Stimulated activated CD4-positive, alpha-beta T cell treated with anti-CD3 and anti-CD28 coated beads, TNF-alpha, amount 100 ng/mL, for 24 hours (primary cell): ENCODE results near the gene CHSY1.
A peak's percentile ranks its signal among the peaks of the same experiment; 100 is the strongest.

ENCODE experiments used
- DNase-seq, 3 experiments: peaks; one replicate each; pipeline ENCODE4 v3.0.0-alpha.2; 2020; ENCODE audit warnings: low read depth in 3 of 3

The CHSY1 gene

DNA sequence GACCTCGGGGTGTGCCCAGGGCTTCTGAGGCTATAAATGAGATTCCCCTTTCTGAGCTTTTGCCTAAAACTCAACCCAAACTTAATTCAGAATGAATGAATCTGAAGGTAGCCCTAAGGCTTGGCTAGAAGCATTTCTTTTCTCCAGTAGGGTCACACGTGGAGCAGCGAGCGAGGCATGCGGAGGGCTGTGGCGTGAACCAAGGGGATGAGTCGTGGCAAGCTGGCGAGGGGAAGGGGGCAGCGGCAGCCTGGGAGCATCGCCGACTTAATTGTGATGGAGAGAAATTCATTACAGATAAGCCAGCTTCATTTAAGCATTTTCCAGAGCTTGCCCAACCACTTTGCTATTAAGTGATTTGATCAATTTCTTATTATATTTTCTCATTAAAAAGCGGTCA lies 79.9 kb downstream of the CHSY1 start:
- DNase-seq, result no peak

DNA sequence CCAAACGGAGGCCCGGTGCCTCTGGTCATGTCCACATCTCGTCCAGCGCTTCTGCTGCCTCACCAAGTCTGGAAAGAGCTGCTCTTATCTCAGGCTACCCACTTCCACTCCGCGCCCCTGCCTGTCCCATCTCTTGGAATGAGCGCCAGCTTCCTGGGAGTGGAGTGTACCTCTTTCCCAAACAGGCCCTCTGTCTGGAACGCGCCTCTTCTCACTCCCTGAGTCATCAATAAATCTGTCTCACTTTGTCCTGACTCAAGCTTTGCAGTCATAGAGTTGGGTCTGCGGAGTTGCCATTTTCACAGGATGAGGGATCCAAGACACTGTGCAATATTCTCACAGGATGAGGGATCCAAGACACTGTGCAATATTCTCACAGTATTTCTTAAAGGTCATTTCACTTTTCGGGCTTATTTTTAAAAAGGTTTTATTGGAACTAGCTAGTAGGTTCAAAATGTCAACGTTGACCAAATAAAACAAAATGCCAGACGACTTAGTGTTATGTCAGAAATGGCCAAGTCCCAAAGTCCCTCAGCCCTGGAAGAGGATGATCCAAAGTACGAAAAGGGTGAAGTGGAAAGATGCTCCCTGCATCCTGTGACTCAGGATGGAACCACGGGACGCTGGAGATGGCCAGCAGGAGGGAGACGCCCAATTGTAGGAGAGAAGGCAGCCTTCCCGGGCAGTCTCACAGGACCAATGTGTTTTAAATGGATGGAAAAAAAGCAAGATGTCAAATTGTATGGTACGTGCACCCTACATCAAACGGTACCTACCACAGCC lies 81.1 kb downstream of the CHSY1 start:
- no peak for DNase-seq

DNA sequence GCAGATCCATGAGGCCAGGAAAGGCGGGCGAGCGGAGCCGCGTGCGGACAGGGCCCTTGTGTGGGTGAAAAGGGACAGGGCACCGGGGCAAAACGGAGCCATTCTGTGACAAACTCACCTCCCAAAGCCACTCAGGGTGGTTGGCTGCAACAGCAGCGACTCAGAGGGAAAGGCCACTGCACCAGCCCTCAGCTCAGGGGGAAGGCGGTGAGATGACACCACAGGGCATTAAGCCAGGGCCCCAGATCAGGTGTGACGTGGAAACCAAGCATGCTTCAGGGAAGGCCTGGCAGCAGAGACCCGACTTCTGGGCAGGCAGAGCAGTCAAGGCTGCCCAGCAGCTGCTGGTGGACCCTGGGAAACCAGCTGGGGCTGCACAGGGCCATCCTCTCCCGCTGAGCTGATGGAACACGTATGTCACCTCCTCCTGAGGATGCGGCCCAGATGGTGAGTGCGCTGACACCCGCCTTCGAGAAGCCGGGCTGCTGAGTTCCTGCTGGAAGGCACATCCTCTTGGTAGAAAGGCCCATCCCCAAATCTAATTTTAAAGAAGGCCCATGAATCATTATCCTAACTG lies 82.3 kb downstream of the CHSY1 start:
- DNase-seq, result no peak

DNA sequence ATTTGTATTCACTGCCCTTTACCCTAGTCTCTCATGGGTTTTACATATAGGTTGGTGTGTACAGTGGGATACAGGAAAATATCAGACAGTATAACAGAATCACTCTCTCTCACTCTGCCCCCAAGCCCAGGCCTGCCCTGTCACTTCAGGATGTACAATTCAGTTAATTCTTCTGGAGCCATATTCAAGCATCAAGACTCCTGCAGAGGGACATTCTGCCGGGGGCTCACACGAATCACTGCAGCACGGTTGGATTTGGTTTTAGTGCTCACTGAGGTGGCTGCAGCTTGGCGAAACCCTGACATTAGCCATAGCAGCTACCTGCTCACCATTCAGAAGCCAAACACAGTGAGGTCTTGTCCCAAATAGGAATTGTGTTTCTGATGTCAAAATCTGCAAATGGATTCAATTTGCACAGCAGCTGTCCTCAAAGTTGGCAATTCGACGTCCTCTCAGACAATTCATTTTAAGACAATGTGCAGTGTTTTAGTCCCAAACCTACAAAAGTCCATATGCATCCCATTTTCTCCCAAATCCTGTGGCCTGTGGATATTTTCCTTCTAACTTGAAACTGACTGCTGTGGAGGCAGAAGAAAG lies 82.9 kb downstream of the CHSY1 start:
- no peak for DNase-seq

DNA sequence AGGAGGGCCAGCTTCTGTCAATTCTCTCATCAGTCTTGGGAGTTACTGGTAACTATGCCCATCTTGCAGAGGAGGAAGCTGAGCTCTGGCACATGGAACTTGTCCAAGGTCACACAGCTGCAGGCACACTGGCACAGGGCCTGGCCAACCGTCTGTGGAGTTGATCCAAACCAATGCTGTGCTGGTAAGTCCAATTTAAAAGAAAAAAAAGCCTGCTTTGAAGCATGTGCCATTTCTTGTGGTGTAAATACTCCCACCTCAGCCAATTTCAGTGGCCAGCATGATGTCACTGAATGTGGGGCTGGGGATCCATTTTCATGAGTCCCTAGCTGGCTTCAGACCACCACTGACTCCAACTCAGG lies 83.4 kb downstream of the CHSY1 start:
- no peak for DNase-seq

DNA sequence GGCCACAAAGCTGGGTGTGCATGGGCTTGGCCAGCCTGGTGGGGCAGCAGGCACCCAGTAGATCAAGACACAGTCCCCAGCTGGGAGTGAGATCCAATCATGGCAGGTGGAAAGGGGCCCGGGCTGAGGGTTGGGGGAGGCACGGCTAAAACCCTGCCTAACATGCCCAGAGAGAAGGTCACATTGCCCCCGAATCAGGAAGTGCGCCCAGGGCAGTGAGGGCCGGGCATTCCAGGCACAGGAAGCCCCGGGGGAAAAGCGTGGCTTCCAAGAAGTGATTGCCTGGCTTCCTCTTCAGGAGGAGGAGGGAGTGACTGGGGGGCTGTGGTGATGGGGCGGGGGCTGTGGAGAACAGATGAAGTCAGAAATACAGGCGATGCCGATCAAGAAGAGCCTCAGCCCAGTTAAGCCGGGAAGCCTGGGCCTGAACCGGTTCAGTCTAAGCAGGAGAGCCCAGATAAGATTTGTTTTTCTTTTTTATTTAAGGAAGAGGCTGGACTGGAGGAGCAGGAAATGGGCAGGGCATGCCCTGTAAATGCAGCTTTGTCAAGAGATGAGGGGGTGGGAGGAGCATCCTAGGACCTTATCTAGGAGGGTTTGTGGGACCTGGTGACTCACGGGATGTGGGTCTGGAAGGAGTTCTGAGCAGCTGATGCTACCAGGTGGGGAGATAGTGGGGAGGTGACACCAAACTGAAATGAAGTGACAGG lies 83.9 kb downstream of the CHSY1 start:
- peak; percentile 28 to 73 (median 33) for DNase-seq

DNA sequence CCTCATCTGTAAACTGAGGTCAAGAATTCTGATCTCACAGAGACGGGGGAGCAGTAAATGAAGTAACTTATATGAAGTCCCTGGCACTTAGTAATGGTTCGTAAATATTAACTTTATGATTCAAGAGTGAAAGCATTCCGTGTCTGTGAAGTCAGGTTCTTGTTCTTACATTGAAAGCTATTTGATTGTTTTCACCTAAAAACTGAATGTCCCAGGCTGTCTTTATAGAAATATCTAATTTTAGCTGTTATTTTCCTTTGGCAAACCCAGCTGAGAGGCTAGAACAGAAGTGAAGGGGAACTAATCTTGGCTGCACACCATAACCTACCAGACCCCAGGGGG lies 84.5 kb downstream of the CHSY1 start:
- no peak for DNase-seq

DNA sequence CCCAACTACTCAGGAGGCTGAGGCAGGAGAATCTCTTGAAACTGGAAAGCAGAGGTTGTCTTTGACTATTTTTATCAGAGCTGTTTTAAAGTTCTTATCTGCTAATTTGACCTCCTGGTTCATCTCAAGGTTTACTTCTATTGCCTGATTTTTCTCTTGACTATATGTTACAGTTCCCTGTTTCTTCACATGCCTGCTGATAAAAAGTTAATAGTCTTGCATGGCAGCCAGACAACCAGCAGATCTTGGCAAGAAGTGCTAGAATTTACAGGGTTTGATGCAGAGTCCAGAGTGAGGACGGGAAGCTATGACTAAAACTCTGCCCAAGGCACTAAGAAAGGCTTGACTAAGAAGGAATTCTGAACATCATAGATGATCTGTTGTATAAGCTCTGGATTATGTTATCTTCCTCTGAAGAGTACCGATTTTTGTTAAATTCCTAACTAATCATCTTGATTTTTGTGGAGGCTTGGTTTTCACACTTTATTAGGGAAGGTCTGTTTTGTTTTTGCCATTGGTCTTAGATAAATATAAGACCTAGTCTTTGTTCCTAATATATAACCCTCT lies 85.9 kb downstream of the CHSY1 start:
- DNase-seq, result no peak

DNA sequence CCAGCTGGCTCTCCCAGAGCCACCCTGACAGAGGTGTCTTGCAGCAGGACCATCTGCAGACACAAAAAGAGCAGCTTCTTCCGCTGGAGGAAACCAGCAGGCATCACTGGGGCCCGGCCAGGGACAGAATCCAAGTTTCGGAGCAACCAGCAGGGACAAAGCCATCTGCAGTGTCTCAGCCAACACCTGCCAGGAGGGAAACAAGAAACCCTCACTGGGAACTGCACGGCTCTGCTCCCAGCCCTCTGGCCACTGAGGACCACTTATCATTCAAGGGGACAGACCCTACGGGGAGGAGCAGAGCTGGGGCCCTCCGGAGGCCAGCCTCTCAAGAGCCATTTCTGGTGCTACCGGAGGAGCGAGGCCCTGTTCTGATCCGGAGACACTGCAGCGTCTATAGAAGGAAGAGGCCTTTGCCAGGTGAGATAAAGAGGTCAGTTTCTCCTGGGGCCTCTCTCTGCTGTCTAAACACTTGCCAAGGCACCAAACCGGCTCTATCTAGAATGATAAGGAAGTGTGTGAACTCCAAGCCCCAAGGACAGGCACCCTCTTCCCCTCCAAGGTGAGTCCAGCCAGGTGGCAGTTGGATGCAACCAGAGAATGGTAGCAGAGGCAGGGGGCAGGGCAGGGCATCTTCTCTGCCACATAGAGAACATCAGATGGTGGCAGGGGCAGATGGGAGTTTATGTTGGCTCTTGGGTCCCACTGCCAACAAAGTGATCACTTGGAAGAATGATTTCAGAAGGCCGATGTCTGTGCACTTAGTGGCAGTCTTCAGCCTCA lies 89.0 kb downstream of the CHSY1 start:
- DNase-seq, result no peak

DNA sequence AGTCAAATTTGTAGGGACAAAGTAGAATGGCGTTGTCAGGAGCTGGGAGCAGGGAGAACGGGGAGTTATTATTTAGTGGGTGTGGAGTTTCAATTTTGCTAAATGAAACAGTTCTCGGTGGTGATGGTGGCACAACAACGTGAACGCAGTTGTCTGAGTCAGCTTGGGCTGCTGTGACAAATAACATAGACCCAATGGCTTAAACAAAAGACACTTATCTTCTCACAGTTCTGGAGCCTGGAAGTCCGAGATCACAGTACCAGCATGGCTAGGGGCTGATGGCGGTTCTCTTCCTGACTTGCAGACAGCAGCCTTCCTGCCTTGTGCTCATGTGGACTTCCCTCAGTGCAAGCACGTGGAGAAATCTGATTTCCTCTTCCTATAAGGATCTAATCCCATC lies 90.2 kb downstream of the CHSY1 start:
- peak in 1 of 3 experiments; percentile 17 for DNase-seq

DNA sequence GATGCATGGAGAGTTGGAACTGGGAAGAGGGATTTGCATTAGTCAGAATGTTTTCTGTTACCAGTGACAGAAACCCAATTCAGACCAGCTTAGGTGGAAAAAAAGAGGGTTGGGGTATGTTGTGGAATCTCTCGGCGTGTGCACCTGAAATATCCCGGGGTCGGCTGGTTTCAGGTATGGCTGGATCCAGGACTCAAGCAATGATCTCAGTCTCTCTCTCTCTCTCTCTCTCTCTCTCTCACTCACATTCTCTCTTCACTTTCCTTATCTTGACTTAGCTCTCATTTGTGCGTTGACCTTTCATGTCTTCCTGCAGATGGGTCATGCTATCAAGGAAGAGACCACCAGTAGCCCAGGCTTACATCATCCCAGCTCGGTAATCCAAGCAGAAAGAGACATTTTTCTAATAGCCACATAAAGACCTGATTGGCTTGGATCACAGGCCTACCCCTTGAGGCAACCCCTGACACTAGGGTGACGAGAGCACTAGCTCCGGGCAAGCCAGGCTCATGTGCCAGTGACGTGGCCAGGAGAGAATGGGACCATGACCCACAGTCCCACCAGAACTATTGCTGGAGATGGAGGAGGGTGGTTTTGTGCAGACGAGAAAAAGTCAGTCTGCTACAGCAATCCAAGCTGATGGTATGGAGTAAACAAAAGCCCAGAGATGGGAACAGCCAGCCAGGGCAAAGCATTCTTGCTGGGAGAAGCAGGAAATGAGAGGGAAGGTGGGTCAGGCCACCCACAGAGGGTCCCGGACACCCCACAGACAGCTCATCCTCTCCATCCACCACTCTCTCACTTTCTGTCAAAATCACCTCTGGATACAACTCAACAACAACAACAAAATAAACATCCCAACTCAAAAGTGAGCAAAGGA lies 91.7 kb downstream of the CHSY1 start:
- no peak for DNase-seq

DNA sequence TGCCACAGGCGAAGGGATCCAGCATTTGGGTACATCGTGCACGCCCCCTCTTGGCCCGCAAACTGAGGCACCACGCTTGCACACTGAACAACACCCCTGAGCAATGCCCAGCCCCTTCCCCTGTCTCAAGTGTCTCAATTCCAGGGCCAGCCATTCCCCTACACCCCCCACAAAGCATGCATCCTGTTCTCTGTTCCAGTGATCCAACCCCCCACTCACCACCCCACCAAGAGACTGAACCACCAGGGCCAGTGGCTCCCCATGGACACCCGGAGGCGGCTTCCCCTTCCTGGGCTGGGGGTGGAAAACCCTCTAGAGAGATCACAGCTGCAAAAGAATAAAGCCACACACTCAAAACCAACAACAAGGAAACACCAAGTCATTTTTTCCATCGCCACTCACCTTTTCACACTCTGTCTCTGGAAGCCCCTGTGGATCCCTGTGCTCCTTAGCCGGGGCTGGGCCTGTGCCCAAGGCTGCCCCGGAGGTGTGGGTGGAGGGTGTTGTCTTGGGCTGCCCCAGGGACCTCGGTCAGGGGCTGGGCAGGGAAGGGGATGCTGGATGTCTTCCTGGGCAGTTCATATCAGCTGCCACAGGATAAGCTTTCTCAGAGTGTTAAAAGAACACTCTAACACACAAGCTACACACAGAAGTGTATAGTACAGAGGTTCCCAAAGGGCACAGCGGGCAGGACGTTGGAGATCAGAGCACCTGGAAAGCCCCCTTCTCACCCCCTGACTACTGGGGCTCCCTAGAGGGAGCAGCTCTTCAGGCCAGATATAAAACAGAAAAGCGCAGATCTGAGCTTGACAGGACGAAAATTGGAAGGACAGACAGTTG lies 92.5 kb downstream of the CHSY1 start:
- peak; percentile 15 to 35 (median 15) for DNase-seq

DNA sequence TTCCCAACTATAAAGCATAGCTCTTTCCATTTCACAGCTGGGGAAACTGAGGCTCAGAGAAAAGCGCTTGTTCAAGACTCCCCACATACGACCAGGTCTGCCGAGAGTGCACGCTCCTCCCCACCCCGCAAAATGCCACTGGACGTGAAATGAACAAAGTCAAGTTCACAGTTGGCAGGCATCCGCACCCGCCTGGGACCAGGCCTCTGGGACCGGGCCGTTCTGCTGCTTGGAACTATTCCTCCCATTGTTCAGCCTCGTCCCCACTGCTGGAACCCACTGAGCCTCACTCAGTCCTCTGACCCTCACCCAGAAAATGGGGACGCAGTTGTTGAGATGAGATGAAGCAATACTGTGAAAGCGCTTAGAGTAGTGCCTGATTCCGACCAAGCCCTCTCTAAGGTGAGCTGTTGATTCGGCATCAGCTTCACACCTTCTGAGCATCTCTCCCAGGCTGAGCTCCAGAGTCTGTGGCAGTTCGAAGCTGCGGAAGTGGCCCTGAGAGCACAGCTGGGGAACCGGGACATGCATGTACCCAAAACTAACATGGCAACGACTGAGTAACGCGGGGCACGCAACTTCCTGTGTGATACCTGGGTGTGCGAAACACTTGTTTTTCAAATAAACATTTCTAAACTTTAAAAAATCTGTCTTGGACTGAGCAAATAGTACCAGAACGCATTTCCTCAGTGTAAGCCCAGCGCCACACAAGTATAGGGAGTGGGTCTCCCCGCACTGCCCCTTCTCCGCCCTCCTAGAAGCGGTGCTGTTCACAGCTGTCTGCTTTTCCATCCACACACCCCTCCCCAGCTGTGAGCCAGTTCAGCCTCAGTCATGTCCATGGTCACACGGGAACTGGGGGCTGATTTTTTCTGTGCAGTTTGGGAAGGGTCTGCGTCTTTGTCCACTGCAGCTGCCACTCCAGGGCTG lies 93.4 kb downstream of the CHSY1 start:
- DNase-seq, result no peak

DNA sequence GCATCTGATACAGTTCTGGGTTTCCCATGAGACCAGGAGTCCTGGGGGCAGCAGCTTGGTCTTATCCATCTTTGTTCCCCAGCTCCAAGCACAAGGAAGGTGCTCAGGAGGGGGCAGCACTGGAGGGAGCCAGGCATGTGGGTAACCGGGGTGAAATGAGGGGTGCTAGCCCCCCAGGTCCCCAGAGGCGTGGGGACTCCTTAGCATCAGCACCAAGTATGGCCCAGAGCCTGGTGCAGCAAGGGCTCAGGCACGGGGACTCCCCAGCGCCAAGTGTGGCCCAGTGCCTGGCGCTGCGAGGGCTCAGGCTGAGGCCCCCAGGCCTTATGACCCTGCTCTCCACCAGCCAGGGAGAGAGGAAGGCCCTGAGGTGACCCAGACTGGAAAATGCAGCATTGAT lies 94.1 kb downstream of the CHSY1 start:
- DNase-seq, result no peak

DNA sequence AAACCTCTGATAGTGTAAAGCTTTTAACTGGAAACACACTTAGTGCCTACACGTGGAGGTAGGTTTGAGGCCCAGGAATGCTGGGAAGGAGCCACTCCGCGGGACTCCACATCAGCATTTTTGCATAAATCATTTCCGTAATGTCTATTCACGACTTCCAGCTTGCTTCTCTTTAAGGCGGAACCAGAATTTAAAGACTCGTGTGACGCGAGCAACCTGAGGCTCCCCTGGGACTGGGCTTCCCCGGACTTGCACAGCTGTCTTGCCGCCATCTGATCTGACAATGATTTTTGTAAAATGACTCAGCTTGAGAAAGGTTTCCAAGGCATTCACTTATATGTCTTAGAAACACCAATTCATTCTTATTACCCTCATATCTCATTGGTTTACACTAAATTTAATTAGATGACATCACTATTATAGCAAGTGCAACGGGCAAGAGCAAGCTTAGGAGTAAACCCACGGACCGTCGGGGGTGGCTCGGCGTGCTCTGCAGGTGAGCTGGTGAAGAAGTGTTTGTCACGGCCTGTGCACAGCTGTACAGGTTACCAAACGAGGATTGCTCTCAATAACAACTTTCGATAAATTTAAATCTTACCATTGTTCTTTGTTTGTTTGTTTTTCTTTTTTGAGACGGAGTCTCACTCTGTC lies 95.2 kb downstream of the CHSY1 start:
- DNase-seq, result no peak

DNA sequence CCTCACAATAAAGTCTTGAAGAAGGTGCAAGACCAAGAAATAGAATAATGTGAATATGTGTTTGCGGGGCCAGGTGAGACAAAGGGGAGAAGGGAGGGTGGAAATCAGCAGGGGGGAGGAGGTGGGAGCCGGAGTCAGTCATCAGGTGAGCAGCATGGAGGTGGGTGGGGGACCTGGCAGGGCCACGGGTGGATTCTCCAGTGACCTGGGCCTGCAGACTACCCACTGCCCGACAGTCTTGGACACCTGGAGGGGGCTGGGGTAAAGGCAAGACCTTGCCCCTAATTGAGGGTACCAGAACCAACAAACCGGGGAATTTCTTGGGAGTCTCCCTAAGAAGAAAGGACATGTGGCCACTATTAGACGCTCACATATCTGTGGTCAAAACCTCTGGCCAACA lies 95.8 kb downstream of the CHSY1 start:
- DNase-seq, result no peak

DNA sequence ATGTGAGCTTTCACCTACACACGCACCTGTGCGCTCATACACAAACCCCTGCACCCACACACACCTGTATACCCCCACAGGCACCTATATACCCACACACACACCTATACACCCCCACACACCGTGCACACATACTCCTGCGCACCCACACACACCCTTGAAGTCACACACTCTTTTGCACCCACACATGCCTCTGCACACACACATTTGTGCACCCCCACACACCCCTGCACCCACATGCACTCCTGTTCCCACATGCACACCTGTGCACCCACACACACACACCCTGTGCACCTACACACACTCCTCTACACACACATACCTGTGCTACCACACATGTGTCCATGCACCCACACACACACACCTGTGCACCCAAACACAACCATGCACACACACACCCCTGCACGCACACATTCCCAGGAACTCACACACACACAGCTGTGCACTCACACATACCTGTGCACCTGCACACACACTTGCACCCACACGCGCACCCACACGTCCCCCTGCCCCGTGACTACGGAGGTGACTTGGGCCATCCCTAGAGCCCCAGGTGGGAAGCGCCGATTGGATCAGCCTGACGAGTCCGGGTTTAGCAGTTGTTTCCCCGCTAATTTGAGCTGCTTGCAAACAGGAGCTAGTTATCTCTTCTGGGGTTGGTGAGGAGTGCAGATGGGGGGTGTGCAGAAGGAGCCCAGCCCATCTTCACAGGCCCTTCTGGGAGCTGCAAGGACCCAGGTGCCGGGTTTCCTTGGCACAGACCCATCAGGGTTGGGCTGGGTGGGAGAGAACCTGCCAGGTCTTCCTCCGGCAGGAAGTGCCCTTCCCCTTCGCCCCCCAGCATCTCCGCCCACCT lies 97.8 kb downstream of the CHSY1 start:
- DNase-seq, result no peak
